ENCODE results near the gene IHH. TPM values are rescaled to one million over a fixed set of nuclear protein-coding genes. Genes with fewer than 3 reads are reported as not detected.

Gene IHH
- total RNA-seq, 2 experiments from 2014 or later: not detected

GRCh38 chr2:219030177-219030940 is 30.4 kb downstream of the IHH start:
- no peaks in the 10 kb centered on the region for H3K9me3 ChIP-seq (ENCODE audit: control insufficient read depth in 1 of 2, insufficient read depth in 1 of 2, low read length in 2 of 2)
- H3K4me3 ChIP-seq (ENCODE audit: low read length): no peak overlapping the region
- Mint-ChIP-seq H3K36me3 (ENCODE audit: low read depth) (no peaks in the 10 kb centered on the region), H3K27me3 (peaks cover 42% of the 10 kb centered on the region), H3K27ac (no peak overlapping the region), H3K4me1 (ENCODE audit: low read depth) (no peaks in the 10 kb centered on the region), H3K9me3 (no peaks in the 10 kb centered on the region), H3K4me3 (no peak overlapping the region)
- H3K27ac ChIP-seq (ENCODE audit: low read depth in 1 of 2, low read length in 2 of 2): no peak overlapping the region
- intact Hi-C loops (cut with DNase I, micrococcal nuclease): no loop called here
- no peaks in the 10 kb centered on the region for H3K36me3 ChIP-seq (ENCODE audit: insufficient read depth, low read length)
- no peak for TF ChIP-seq CTCF (IDR thresholded peaks at IDR 0.05)
- ATAC-seq (ENCODE audit: poor library complexity): no peak
- peaks cover 3 to 19% of the 10 kb centered on the region in 2 experiments for H3K27me3 ChIP-seq (ENCODE audit: control insufficient read depth in 1 of 2, insufficient read depth in 2 of 2, low read length in 2 of 2)
- DNase-seq: no peak
- CTCF ChIA-PET: interaction anchor here (0.6 to 3.5 kb wide), 18 partner anchors 12 to 265 kb away, joined by 3 to 19 read pairs (median 4); partner anchors contain the start of genes ABCB6 and CFAP65
- POLR2A ChIA-PET: interaction anchor here (0.5 to 1.0 kb wide), 2 partner anchors 36 to 125 kb away, joined by 3 read pairs; no protein-coding TSS in a partner anchor
- H3K4me1 ChIP-seq (ENCODE audit: insufficient read depth, low read length): no peaks in the 10 kb centered on the region

DNA sequence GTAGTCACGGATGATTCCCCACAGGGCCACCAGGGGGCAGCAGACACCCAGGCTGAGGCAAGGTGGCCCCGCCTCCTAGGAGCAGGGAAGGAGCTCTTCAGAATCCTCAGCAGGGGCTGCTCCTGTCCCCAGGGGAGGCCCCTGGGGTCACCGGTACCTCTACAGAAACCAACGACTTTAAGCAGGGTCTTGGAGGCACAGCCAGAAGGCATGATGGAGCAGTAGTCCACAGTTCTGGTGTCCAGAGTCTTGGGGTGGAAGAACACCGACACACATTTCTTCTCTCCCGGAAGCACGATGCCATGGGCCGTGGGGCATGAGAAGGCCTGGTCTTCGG is 30.9 kb downstream of the IHH start:
- peak; percentile 94 for TF ChIP-seq CTCF (IDR thresholded peaks at IDR 0.05)
- Histone ChIP-seq H3K4me3 (ENCODE audit: low read length) (no peak overlapping the region), H3K27ac (ENCODE audit: low read depth in 1 of 2, low read length in 2 of 2) (no peak overlapping the region), H3K4me1 (ENCODE audit: insufficient read depth, low read length) (no peaks in the 10 kb centered on the region), H3K9me3 (ENCODE audit: control insufficient read depth in 1 of 2, insufficient read depth in 1 of 2, low read length in 2 of 2) (no peaks in the 10 kb centered on the region), H3K36me3 (ENCODE audit: insufficient read depth, low read length) (no peaks in the 10 kb centered on the region), H3K27me3 (ENCODE audit: control insufficient read depth in 1 of 2, insufficient read depth in 2 of 2, low read length in 2 of 2) (peaks cover 3 to 19% of the 10 kb centered on the region in 2 experiments)
- intact Hi-C loops (cut with DNase I, micrococcal nuclease): loop anchor here (1.0 kb wide), 4 partner anchors 90 to 176 kb away; no protein-coding TSS in a partner anchor
- ATAC-seq (ENCODE audit: poor library complexity) (peak; percentile 95), DNase-seq (peak; percentile 57 to 87 (median 68))
- Mint-ChIP-seq H3K27me3 (peaks cover 42% of the 10 kb centered on the region), H3K4me3 (no peak overlapping the region), H3K9me3 (no peaks in the 10 kb centered on the region), H3K36me3 (ENCODE audit: low read depth) (no peaks in the 10 kb centered on the region), H3K4me1 (ENCODE audit: low read depth) (no peaks in the 10 kb centered on the region), H3K27ac (no peak overlapping the region)
- POLR2A ChIA-PET: interaction anchor here (0.5 to 1.0 kb wide), 2 partner anchors 35 to 125 kb away, joined by 3 read pairs; no protein-coding TSS in a partner anchor
- CTCF ChIA-PET: interaction anchor here (0.6 to 3.5 kb wide), 19 partner anchors 12 to 265 kb away, joined by 3 to 19 read pairs (median 3); partner anchors contain the start of genes ABCB6 and CFAP65

GRCh38 chr2:219028996-219029828 is 31.5 kb downstream of the IHH start:
- H3K36me3 ChIP-seq (ENCODE audit: insufficient read depth, low read length): no peaks in the 10 kb centered on the region
- H3K9me3 Mint-ChIP-seq: no peaks in the 10 kb centered on the region
- no peak overlapping the region for H3K27ac Mint-ChIP-seq
- peaks cover 37% of the 10 kb centered on the region for H3K27me3 Mint-ChIP-seq
- H3K9me3 ChIP-seq (ENCODE audit: control insufficient read depth in 1 of 2, insufficient read depth in 1 of 2, low read length in 2 of 2): no peaks in the 10 kb centered on the region
- ATAC-seq (ENCODE audit: poor library complexity): no peak
- no peak overlapping the region for H3K27ac ChIP-seq (ENCODE audit: low read depth in 1 of 2, low read length in 2 of 2)
- no peak for DNase-seq
- ChIA-PET POLR2A (interaction anchor here (0.5 to 1.0 kb wide), 2 partner anchors 34 to 126 kb away, joined by 3 read pairs; no protein-coding TSS in a partner anchor), CTCF (interaction anchor here (0.6 to 3.5 kb wide), 19 partner anchors 13 to 266 kb away, joined by 3 to 19 read pairs (median 3); partner anchors contain the start of genes ABCB6 and CFAP65)
- H3K4me1 ChIP-seq (ENCODE audit: insufficient read depth, low read length): no peaks in the 10 kb centered on the region
- no peaks in the 10 kb centered on the region for H3K4me1 Mint-ChIP-seq (ENCODE audit: low read depth)
- H3K4me3 Mint-ChIP-seq: no peak overlapping the region
- no peak for TF ChIP-seq CTCF (IDR thresholded peaks at IDR 0.05)
- peaks cover 3 to 19% of the 10 kb centered on the region in 2 experiments for H3K27me3 ChIP-seq (ENCODE audit: control insufficient read depth in 1 of 2, insufficient read depth in 2 of 2, low read length in 2 of 2)
- no peaks in the 10 kb centered on the region for H3K36me3 Mint-ChIP-seq (ENCODE audit: low read depth)
- intact Hi-C loops (cut with DNase I, micrococcal nuclease): loop anchor here (1.0 kb wide), 4 partner anchors 90 to 176 kb away; no protein-coding TSS in a partner anchor
- no peak overlapping the region for H3K4me3 ChIP-seq (ENCODE audit: low read length)
